Measurements from ENCODE around the gene SHBG.
"Not testable (repeated sequence)": the region's sequence is repeated elsewhere in the genome, so short reads cannot be mapped to it uniquely, and the experiment has no call there.

Gene SHBG

DNA sequence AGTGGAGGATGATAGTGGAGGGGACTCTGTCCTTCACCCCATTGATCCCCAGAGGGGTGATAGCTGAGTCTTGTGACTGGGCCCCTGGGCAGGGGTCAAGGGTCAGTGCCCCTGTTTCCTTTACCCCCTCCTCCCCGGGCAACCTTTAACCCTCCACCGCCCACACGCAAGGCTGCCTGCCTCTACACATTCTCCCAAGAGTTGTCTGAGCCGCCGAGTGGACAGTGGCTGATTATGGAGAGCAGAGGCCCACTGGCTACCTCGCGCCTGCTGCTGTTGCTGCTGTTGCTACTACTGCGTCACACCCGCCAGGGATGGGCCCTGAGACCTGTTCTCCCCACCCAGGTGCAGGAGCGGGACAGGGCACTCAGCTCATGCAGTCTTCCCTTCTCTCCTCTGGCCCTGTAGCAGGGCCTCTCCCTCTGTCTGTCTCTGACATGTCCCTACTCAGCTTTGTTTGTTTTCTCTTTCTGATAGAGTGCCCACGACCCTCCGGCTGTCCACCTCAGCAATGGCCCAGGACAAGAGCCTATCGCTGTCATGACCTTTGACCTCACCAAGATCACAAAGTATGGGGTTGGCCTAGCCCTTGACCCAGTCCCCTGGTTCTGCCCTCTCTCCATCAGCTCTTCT lies at the start of gene SHBG:
SHBG (plus strand) TSS at position 197 of the 633 bp plus-strand sequence; CDS start at position 235, 38 bp downstream.
- no peak for DNase-seq

DNA sequence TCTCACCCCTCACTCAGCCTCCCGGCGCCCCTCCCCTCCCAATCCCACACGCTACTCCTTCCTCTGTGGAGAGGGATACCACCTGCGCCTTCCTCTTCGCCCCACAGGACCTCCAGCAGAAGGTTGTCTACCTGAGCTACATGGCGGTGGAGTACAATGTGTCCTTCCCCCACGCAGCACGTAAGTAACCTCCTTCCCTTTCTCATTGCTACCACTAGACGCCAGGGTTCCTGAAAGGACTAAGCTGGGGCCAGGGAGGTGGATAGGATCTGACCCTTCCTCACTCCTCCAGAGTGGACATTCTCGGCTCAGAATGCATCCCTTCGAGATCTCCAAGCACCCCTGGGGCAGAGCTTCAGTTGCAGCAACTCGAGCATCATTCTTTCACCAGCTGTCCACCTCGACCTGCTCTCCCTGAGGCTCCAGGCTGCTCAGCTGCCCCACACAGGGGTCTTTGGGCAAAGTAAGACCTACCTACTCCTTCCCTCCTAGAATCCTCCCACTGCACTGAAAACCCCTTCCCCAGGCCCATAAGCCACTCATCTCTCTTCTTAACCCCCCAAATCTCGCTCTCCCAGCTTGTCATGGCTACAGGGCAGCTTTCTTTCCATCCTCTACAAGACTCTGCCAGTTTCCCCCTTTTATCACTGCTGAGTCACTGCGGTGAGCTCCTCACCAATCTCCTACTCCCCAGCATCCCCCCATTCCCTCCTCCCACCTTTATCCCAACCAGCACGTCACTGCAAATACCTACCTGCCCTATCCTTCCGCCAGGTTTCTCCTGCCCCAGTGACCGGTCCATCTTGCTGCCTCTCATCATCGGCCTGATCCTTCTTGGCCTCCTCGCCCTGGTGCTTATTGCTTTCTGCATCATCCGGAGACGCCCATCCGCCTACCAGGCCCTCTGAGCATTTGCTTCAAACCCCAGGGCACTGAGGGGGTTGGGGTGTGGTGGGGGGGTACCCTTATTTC lies 49.0 kb upstream of the SHBG start:
- DNase-seq: no peak

DNA sequence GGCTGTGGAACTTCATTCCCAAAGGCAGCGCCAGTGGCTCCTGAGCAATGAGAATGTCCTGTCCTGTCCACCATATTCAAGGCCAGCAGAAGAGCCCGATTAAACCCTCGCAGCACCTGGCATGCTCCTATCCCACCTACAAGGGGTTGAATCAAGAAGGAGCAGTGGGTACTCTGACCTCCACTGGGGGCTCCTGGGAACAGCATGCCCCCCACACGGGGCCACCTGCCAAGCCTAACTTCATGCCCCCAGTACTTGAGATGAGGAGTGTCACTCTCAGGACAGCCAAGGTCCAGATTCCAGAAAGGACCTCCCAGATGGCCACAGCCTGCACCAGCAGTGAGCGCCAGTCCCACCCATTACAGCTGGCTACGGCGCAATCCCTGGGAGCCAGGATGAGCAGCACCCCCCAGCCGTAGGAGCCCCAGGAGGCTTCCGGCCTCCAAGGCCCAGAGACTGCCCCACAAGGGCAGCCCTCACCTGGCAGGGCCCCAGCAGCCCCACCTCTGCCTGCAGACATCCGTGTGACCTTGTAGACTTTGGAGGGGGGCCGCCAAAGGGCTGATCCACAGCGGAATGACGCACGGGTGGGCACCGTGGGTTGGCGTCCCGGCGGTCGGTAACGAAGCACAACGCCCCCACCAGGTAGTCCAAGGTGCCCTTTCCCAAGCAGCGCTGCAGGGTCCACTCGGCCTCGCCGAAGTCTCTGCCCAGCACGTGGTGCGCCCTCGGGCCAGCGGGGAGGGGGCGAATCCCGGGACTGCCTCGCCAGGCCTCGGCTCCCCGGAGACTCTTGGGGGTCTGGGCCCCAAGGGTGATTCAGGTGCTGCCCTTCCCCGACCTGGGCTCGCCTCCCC lies 47.3 kb upstream of the SHBG start:
- no peak for DNase-seq

- peak; percentile 97 for DNase-seq
Observed at GRCh38 chr17:7583253-7584109, 46.5 kb upstream of the SHBG start, which contains the start of gene MPDU1. MPDU1 (plus strand) TSS chr17:7583852; CDS start chr17:7583863, 11 bp downstream.

DNA sequence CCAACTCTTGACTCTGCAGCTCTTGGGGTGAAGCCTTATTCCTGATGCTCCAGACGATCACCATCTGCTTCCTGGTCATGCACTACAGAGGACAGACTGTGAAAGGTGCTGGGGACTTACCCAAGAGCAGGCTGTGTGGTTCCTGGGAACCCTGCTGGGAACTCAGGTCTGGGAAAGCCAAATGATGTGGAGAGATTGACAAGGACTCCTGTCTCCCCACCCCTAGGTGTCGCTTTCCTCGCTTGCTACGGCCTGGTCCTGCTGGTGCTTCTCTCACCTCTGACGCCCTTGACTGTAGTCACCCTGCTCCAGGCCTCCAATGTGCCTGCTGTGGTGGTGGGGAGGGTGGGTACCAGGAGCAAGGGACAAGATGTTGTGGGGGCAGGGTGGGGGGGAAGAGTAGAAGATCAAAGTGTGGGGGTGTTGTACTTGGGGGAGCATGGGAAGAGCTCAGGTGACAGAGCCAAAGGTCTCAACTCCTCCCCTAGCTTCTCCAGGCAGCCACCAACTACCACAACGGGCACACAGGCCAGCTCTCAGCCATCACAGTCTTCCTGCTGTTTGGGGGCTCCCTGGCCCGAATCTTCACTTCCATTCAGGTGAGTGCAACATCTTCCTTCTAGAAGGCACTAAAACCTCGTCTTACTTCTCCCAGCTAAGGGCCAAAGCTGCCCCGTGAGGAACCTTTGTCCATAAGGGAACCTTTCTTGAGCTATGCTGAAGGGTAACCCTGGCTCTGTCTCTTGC lies 43.1 kb upstream of the SHBG start:
- DNase-seq: no peak

DNA sequence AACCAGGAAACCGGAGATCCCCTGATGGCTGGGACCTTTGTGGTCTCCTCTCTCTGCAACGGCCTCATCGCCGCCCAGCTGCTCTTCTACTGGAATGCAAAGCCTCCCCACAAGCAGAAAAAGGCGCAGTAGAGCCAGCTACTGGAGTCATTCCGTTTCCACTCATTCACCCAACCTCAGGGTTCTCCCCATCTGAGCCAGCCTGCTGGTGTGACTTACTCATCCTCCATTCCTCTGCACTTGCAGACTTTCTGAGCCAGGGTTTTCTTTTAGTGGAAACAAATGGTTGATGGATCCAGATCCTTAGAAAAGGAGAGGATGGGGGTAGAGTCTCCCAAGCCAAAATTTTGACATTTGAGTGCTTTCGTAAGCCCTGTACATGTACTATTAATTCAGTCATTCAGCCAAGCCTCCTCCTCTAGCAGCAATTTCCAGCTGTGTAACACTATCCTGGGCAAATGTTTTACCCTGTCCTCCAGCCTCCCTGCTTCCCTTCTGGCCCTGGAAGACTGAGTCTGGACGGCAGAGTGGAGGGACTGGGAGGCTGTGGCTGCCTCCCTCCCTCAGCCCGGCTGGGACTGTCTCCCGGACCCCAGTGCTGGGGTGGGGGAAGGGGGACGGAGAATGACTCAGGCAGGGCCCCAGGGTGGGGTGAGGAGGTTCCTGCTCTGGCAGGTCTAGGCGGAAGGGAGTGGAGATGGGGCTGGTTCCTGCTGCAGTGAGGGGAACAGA lies 42.3 kb upstream of the SHBG start:
- no peak for DNase-seq

DNA sequence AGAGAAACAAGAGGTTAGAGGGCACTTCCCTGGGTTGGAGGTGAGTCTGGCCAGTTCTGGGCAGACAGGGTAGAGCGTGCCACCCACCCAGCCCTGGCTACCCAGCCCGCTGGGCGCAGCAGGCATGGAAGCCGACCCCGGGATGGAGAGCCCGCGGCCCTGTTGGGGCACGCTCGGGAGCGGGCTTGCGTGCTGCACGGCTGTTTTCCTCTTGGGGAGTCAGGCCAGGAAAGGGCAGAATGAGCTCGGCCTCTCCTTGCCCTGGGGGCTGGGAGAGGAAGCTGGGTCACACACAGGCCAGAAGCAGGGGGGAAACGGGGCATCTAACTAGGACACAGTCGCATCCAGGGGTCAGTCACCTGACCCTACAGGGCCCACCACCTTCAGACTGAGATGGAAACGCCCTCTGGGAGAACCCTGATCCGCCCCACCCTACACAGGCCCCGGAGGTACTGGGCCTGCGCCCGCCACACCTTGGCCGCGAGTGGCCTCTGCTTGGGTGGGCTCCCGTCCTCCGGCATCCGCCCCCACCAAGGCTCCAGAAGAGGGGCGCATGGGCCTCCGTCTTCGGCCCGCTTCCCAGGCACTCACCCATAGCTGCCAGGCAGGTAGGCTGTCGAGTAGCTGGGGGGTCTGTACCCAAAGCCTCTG lies 41.3 kb upstream of the SHBG start:
- DNase-seq: no peak

DNA sequence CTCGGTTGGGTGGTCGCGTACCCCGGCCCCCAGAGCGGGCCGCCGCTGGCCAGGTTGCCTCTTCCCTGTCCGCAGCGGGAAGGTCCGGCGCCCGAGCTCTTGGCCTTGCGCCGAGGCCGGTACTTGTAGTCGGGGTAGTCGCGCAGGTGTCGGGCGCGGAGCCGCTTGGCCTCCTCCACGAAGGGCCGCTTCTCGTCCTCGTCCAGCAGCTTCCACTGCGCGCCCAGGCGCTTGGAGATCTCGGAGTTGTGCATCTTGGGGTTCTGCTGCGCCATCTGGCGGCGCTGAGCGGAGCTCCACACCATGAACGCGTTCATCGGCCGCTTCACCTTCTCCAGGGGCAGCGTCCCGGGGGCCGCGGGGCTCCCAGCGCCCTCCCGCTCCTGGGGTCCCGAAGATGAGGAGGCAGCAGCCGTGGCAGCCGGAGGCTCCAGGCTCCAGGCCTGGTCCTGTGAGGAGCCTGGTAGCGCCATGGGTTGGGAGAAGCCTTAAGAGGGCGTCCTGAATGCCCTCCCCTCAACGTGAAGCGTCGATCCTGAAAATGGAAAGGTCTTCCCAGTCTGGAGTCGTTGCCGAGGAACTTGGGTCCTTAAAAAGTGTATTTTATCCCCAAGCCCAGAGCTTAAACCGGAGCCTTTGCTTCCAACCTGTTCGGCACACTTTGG lies 40.6 kb upstream of the SHBG start:
- DNase-seq: peak; percentile 71

DNA sequence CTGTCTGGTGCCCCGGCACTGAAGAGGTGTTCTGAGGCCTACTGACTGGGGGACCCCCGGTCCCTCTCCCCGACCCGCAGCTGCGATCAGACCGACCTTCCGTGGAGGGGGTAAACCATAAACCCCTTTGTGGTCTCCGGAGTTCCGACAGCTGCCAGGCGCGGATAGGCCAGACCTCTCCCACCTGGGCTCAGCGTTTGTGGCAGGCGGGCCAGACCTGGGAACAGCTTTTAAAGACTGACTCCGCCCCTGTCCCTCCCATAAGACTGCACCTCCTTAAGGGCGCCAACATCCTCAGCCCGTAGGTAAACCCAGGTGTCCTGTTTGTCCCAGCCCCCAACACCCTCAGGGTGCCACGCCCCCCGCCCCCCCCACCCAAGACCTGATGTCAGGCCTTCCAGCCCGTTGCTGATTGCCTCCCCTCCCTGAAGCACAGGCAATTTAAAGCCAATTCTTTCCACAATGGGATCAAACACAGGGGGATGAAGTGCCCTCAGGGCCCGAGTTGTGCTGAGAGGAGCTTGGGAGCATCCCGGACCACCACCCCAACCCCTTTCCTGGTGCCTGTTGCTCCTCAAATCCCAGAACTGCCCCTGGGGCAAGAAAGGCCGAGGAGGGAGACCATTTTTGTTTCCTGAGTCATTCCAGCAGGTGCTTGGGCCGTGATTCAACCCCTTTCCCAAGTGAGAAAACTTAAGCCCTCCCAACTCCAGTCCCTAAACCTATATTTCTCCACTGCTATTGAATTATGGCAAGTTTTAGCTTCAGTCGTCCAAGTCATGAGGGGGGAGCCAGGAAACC lies 39.8 kb upstream of the SHBG start, which contains the start of gene SOX15:
SOX15 (minus strand) TSS at position 204 of the 801 bp plus-strand sequence. CDS start 418 bp downstream, outside the sequence.
- DNase-seq: no peak

DNA sequence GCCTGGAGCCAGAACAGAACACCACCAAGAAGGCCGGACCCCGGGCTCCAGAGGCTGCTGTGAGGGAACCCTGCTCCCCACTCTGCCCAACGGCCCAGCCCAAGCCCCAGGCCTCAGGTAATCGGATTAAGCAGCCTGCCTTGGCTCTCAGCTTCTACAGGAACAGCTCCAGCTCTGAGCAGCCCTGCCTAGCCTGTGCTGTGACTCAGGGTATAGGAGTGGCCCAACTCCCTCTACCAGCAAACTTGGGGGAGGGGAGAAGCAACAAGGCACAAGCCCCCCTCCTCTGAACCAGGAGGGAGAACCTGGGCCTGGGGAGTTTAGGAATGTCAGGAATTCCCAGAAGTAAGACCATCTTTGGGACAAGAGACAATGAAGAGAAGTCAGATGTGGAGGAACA lies 39.2 kb upstream of the SHBG start:
- no peak for DNase-seq

- DNase-seq: no peak
Observed at GRCh38 chr17:7591596-7591995, 38.3 kb upstream of the SHBG start.

DNA sequence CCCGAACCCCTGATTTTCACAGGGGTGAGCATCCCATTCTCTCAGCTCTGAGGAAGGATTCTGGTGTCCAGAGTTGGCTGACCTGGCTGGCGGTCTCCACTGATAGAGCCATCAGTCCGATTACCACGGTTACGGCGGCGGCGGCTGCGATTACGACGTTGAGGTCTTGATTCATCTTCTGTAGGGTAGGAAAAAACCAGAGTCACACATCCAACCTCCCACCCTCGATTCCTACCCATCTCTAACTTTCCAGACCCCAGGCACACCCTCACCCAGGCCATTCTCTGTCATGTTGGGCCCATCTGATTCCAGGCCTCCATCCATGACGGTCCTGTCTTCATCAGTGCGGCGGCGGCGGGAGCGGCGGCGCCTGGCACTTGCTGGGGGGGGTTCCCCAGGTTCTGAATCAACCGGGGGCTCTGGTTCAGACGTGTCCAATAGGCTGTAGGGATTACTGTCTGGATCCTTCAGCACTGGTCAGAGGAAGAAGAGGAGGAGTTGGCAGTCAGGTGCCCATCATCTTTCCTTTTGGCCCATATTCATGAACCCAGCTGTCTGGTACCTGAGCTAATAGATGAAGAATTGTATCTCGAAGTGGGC lies 37.4 kb upstream of the SHBG start:
- DNase-seq: no peak

GRCh38 chr17:7593296-7593695 lies 36.6 kb upstream of the SHBG start:
- DNase-seq: no peak

DNA sequence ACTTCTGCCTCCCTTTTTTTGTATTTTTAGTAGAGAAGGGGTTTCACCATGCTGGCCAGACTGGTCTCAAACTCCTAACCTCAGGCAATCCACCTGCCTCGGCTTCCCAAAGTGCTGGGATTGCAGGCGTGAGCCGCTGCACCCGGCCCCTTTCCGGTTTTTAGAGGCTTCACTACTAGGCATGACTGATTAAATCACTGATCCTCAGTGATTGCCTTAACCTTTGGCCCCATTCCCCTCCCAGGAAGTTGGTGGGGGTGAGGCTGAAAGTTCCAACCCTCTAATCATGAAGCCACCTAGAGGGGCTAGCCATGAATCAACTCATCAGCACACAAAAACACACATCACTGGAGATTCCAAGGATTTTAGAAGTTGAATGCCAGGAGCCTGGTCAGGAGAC lies 32.4 kb upstream of the SHBG start:
- DNase-seq: not testable (repeated sequence)

DNA sequence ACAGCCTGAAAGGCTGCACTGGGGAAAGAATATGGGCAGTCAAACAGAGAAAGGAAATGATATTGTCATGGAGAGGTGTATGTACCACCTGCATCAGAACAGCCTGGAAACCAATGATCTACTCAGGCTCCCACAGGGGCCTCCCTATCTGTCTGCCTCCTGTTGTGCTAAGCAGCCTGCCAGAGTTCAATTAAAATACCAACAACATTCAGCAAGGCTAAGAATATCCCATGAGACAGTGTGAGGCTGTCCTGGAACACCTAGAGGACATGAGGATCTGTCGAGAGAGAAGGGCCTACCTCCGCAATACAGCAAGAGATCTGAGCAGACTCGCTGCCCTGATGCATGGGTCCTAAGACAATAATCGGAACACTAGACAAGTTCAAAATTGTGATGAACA lies 23.7 kb upstream of the SHBG start:
- no peak for DNase-seq

DNA sequence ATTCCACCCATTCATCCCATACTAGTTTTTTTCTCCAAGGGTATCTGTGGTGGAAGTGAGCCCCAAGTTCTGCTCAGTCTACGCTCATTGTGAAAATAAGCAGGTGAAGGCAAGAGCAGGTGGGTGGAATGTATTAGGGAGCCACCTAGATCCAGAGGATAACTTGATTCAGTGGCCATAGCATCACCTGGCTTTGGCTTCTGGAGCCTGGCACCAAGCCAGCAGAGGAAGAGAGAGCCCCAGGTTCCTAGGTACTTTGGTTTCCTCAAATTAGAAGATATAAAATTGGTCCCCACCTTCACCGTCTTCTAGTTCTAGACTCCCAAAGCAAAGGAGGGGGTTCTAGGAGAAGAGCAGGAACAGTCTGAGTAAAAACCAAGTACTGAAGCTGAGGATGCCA lies 19.3 kb upstream of the SHBG start:
- no peak for DNase-seq

DNA sequence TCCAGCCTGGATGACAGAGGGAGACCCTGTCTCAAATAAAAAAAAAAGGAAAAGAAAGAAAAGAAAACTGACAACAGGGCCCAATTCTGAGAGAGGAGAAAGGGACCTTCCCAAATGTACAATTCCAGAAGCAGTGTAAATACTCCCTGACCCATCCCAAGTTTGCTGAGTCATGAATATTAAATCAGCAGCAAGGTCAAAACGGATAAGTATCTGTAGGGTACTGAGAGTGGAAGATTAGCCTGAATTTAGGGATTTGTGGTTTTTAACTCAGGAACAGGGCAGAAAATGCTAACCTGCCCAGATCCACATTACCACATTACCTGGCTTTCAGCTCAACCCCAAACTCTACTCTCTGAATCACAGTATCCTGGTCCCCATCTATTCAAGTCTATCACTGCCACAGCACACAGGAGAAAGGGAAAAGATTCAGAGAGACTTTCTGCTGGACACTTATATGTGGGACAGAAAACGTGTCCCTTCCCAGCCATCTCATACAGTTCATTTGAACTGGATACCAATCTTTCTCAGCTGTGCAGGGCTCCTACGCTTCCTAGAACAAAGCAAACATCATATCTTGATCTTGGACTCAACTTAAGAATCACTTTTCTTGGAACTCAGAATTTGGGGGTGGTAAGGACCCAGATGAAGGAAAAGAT lies 18.2 kb upstream of the SHBG start:
- DNase-seq: no peak

- DNase-seq: no peak
Observed at GRCh38 chr17:7612294-7612640, 17.7 kb upstream of the SHBG start.
